Measurements from ENCODE around the gene JADE2.

JADE2 gene

DNA sequence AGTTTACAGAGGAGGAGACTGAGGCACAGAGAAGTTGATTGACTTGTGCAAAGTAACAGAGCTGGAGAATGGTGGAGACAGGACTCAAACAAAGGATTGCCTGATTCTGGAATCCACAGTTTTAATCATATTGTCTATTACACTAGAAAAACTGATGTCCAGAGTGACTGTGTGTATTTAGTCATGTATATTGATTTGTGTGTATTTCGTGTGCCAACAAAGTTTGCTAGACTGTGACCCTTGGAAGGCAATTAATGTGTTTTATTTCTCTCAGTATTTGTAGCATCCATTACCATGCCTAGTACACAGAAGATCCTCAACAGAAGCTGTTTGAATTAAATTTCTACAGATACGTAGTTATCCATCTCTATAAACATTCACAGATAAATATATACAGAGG lies 5.5 kb upstream of the JADE2 start:
- no peak for DNase-seq (ENCODE audit: extremely low read depth, low read depth)
- TF ChIP-seq, protein P1, sequence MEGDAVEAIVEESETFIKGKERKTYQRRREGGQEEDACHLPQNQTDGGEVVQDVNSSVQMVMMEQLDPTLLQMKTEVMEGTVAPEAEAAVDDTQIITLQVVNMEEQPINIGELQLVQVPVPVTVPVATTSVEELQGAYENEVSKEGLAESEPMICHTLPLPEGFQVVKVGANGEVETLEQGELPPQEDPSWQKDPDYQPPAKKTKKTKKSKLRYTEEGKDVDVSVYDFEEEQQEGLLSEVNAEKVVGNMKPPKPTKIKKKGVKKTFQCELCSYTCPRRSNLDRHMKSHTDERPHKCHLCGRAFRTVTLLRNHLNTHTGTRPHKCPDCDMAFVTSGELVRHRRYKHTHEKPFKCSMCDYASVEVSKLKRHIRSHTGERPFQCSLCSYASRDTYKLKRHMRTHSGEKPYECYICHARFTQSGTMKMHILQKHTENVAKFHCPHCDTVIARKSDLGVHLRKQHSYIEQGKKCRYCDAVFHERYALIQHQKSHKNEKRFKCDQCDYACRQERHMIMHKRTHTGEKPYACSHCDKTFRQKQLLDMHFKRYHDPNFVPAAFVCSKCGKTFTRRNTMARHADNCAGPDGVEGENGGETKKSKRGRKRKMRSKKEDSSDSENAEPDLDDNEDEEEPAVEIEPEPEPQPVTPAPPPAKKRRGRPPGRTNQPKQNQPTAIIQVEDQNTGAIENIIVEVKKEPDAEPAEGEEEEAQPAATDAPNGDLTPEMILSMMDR (IDR thresholded peaks at IDR 0.05; ENCODE audit: low read depth, low read length): no peak

DNA sequence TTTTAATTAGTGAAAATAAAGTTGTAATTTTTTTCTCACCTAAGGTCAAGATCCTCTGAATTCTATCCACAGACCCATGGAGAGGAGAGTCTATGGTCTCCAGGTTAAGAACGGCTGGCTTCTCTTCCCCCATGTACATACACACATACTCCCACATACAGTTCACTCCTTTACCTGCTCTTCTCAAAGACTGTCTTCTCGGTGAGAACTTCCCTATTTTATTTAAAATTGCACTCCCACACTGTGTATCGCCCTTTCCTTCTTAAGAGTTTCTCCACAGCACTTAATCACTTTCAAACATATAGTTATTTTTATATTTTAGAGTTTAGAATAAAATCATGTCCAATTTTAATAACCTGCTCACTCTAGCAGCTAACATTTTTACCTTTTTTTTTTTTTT lies 3.6 kb upstream of the JADE2 start:
- no peak for DNase-seq (ENCODE audit: extremely low read depth, low read depth)
- TF ChIP-seq, protein P1 (IDR thresholded peaks at IDR 0.05; ENCODE audit: low read depth, low read length): no peak

DNA sequence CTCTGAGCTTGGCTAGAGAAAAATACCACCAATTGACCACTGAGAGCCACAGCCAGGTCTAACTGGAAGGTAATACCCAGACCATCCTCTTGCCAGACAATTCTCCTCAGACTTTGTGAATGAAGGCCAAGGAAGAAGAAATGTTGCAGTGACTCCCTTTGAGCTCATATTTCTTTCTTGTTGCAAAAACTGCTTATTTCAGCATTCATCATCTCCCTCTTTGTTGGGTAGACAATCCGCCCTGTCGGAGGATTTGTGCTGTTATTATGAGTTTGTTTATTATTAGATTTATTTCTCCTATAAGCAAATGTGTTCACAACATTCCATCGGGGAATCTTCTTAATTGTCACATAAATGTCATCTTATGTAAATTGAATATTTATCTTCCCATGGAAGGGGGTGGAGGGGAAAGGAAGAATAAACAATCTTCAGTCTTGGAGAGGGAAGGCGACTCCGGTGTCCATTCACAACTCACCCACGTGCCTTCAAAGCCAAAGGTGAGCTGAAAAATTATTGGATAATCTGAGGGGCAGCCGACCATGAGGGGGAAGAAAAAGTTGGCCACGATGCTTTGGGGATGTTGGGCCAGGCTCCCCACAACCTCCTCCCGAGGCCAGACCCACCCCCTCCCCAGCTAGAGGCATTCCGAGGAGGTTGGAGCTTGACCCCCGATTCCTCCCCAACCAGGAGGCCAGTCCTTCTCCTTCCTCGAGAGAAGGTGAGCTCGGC lies 1.8 kb upstream of the JADE2 start:
- TF ChIP-seq, protein P1 (IDR thresholded peaks at IDR 0.05; ENCODE audit: low read depth, low read length): no peak
- no peak for DNase-seq (ENCODE audit: extremely low read depth, low read depth)

DNA sequence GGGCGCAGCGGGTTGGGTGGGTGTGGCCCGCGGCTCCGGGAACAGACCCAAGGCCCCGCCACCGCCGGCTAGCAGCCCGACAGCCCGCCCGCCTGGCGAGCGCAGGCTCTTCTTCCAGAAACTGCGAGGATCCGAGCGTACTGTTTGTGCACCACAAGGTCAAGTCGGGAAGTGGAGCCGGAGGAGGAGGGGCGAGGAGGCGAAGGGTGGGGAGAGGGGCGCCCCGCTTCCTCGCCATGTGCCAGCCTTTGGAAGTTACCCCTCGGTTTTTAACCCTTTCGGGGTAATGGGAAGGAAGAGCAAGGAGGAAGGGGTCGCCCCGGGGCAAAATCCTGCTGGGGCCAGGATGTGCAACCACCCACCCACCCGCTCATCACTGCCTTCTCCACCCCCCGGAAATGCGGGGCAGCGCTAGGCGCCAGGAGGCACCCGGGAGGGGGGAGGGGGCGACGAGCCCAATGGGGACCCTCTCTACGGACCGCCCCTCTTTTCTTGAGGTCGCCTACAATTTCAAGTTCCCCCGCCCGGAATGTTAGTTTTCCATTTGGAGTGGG lies 1.1 kb upstream of the JADE2 start:
- DNase-seq (ENCODE audit: extremely low read depth, low read depth): no peak

DNA sequence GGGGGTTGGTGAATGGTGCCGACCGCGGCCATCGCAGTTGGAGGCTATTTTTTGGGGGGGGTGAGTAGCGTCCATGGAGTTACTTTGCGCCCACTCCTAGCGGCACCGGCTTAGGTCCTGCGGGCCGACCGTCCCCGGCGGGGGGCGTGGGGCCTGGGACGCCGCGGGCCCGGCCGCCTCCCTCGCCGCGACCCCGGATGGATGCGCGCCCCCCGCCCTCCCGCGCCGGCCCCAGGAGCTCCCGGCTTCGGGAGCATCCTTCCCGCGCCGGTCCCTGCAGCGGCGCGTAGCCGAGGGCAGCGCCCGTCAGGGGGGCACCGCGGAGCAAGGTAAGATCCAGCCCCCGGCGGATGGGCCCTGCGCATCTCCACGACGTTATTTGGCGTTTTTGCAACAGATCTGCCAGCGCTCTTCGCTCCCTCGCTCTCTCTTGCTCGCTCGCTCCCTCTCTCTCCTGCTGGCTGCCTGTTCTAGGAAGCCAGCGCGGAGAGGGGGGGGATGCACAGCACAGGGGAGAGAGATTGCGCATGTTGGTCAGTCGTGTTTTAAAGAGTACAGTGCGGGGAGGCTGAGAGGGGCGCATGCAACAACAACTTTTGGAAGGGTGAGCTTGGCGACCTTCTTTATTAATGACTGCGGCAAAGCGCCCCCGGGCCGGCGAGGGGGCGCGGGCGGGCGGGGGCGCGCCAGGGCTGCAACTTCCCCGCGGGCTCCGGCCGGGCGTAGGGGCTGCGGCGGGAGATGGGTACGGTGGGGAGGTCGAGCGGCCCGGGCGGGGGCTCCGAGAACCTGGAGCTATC lies 413 bp downstream of the JADE2 start:
- no peak for DNase-seq (ENCODE audit: extremely low read depth, low read depth)
- TF ChIP-seq, protein P1 (IDR thresholded peaks at IDR 0.05; ENCODE audit: low read depth, low read length): no peak; the same call in 1 of the 2 replicates

More for the DNA sequence above, 1.1 kb upstream of the JADE2 start:
- TF ChIP-seq, protein P1 (IDR thresholded peaks at IDR 0.05; ENCODE audit: low read depth, low read length): no peak

DNA sequence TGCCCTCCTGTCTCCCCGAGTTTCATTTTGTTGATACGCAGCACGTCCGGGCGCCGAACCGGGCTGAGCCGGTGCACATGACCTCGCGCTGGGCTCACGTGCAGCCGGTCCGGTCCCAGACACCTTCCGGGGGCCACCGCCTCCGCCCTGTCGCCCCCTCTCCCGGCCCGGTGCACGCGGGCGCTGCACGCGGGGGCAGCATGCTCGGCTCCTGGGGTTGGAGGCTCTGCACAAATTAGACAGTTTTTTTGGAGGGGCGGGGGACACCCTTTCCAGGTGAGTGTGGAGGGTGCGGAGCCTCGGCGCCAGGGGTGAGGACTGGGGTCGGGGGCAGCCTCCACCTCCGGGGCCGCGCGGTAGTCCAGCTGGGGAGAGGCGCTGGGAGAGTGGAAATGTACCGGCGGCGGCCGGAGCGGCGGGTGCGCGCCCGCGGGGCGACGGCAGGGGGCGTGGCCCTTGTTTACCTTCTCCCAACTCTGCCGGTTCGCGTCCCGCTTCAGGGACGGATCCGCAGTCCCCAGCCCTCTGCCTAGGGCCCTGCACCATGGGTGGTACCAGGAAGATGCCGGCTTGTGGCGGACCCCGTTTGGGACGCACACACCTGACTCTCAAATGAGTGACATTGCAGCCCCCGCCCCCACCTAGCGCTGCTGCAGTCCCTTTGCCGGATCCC lies 1.1 kb downstream of the JADE2 start:
- DNase-seq (ENCODE audit: extremely low read depth, low read depth): no peak
- TF ChIP-seq, protein P1 (IDR thresholded peaks at IDR 0.05; ENCODE audit: low read depth, low read length): peak; percentile 14
